Skeletal muscle satellite cell (primary cell): ENCODE data around the gene ZBTB38. TPM values are rescaled to one million over a fixed set of nuclear protein-coding genes. Genes with fewer than 3 reads are reported as not detected.

Experiments
- H3K27me3 ChIP-seq: 2 replicates; pipeline ENCODE4 v1.7.0; 2013; ENCODE audit warnings: low read length; ENCODE audit not compliant: control insufficient read depth, insufficient read depth
- H3K36me3 ChIP-seq: 2 replicates; pipeline ENCODE4 v1.7.0; 2013; ENCODE audit warnings: mild to moderate bottlenecking, control low read depth, low read length; ENCODE audit not compliant: insufficient read depth
- H3K4me1 ChIP-seq: 2 replicates; pipeline ENCODE4 v1.7.0; 2013; ENCODE audit warnings: low read length; ENCODE audit not compliant: control insufficient read depth, insufficient read depth
- H3K4me2 ChIP-seq: 2 replicates; pipeline ENCODE4 v1.7.0; 2013; ENCODE audit warnings: mild to moderate bottlenecking, low read length
- H3K4me3 ChIP-seq: 2 replicates; pipeline ENCODE4 v1.7.0; 2013; ENCODE audit warnings: low read length
- H3K9ac ChIP-seq: 2 replicates; pipeline ENCODE4 v1.7.0; 2013; ENCODE audit warnings: mild to moderate bottlenecking, low read depth, low read length, moderate library complexity
- H3K9me3 ChIP-seq: replicated peaks from 2 replicates; pipeline ENCODE4 v1.7.0; 2013; ENCODE audit warnings: mild to moderate bottlenecking, control low read depth, low read length
- total RNA-seq: library from RNA; depleted of rRNA; stranded (reverse); fragments of >200 nt; gene quantifications from 2 replicates; pipeline ENCODE4 v1.2.3, GENCODE V29; 2012; rRNA removed

The ZBTB38 gene, protein sequence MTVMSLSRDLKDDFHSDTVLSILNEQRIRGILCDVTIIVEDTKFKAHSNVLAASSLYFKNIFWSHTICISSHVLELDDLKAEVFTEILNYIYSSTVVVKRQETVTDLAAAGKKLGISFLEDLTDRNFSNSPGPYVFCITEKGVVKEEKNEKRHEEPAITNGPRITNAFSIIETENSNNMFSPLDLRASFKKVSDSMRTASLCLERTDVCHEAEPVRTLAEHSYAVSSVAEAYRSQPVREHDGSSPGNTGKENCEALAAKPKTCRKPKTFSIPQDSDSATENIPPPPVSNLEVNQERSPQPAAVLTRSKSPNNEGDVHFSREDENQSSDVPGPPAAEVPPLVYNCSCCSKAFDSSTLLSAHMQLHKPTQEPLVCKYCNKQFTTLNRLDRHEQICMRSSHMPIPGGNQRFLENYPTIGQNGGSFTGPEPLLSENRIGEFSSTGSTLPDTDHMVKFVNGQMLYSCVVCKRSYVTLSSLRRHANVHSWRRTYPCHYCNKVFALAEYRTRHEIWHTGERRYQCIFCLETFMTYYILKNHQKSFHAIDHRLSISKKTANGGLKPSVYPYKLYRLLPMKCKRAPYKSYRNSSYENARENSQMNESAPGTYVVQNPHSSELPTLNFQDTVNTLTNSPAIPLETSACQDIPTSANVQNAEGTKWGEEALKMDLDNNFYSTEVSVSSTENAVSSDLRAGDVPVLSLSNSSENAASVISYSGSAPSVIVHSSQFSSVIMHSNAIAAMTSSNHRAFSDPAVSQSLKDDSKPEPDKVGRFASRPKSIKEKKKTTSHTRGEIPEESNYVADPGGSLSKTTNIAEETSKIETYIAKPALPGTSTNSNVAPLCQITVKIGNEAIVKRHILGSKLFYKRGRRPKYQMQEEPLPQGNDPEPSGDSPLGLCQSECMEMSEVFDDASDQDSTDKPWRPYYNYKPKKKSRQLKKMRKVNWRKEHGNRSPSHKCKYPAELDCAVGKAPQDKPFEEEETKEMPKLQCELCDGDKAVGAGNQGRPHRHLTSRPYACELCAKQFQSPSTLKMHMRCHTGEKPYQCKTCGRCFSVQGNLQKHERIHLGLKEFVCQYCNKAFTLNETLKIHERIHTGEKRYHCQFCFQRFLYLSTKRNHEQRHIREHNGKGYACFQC (N-terminal part only)
- 73.2 and 78.1 TPM in 2 replicates for total RNA-seq

DNA sequence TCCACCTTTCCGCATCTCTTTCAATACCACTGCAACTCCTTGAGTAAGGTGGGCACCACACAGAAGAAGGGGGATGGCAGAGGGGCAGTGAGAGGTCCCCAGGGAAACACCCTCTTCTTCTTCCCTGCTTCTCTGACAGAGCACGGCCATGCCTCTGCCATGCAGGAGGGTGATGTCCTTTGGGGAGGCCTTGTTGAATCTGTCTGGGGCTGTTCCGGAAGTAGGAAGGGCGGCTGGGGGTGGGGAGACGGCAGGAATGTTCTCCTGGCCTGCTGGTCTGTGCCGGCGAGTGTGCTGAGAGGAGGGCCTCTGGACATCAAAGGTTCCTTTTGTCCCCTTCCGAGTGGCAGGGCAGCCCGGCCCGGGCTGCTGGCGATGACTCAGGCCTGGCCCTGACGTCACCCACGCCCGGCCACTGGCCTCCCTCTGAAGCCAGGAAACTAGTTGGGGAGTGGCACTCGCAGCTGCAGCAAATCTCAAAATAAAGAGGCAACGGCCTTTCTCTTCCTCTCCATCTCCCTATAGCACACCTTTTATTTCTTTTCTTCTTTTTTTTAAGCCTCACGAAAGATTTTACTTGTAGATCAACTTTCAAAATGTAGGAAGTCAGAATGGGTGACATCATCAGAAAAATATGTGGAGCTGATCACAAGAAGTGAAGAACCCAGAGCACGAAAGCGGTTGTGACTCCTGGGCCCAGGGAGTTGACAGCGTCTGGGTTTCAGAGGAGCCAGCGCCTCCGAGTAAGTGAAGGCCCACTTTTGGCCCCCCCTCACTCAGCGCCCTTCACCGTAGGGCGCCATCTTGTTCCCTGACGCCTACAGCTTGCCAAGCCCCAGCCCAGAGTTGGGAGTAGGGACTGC, at the start of gene ZBTB38:
Gene ZBTB38 (plus strand): TSS at position 443 of the 863 bp plus-strand sequence. CDS start 73,885 bp downstream, outside the sequence.
- Histone ChIP-seq H3K4me3 (peak within 1 kb of the TSS; percentile 57), H3K9ac (peak within 1 kb of the TSS; percentile 91), H3K9me3 (no peaks in the 10 kb centered on the region), H3K4me1 (peaks cover 56% of the 10 kb centered on the region), H3K4me2 (peak within 1 kb of the TSS; percentile 74), H3K36me3 (peaks cover 12% of the 10 kb centered on the region), H3K27me3 (no peaks in the 10 kb centered on the region)

DNA sequence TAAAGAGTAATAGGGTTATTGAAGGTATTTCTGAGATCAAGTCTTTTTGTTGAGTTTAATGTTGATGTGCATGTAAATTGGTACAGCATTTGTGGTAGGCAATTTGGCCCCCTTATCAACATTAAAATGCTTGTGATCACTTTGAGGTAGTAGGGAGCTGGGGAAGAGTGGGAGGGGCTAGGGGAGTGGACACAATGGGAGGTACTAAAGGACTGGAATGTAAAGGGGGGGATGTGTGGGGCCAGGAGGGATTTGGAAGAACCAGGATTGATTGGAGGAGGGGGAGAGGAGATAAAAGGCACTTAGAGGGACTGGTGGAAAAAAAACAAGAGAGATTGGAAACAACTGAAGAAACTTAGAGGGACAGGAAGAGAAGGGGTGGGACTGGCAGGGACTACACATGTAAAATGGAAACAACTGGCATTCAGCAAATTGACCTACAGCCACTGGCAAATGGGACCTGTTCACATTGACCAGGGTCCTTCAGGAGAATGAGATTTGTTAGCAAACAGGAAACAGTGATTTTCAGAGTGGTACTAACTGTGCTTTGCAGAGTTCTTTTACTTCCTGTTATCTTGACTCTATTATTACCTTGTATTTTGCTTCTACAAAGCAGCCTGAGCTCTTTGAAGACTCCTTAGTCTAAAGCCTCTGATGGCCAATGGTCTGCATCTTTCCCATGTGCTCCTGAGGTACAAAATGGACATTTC, 47.8 kb upstream of the ZBTB38 start:
- Histone ChIP-seq H3K9ac (no peak overlapping the region), H3K4me1 (peaks cover 12% of the 10 kb centered on the region), H3K9me3 (no peaks in the 10 kb centered on the region), H3K4me3 (no peak overlapping the region), H3K36me3 (no peaks in the 10 kb centered on the region), H3K4me2 (no peak overlapping the region), H3K27me3 (no peaks in the 10 kb centered on the region)

DNA sequence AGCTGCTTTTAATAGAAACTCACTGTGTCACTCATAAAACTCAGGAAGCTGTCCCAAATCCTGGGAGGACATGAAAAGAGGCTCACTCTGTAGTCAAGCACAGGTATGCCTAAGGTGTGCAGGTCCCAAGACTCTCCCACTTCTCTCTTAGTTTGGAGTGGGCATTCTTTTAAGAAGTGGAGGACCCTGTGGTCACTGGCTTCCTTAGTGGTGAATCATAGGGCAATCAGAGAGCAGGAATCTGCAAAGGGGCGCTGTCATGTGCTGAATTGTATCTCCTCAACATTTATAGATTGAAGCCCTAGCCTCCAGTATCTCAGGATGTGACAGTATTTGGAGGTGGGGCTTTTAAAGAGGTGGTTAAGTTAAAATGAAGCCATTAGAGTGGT, 47.2 kb upstream of the ZBTB38 start:
- Histone ChIP-seq H3K27me3 (no peaks in the 10 kb centered on the region), H3K36me3 (no peaks in the 10 kb centered on the region), H3K9ac (no peak overlapping the region), H3K4me3 (no peak overlapping the region), H3K4me2 (no peak overlapping the region), H3K9me3 (no peaks in the 10 kb centered on the region), H3K4me1 (peaks cover 12% of the 10 kb centered on the region)

DNA sequence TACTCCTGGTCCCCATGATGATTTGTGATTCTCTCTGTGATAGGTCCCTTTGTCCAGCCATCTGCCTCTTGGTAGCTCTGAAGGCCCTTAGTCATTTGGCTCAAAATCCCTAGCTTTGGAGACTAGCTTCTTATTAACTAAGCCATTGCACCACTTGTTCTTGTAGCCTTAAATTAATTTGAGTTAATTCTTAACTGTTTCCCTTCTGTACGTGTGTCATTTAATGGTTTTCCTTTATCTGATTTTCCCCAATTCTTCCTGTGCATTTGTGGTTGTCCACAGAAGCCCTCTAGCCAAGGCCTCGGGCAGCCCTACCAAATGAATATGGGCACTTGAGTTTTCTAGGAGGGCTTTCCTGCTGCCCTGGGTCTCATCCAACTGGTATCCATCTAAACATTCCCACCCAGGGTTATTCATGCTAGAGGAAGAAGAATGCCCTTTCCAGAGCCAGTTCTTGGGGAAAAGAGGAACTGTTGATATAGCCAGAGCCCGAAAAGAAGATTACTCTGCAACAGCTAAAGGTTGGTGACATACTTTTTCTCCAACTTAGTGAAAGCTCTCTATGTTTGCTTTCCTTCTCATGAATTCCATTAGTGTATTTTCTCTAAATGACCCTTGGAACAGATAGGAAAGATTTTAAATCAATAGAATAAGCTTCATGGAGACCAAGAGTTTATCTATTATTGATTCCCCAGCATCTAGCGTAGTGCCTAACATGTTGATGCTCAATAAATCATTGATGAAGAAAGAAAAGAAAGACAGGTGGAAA, 44.2 kb upstream of the ZBTB38 start:
- Histone ChIP-seq H3K9me3 (no peaks in the 10 kb centered on the region), H3K9ac (no peak overlapping the region), H3K4me3 (no peak overlapping the region), H3K36me3 (no peaks in the 10 kb centered on the region), H3K4me1 (peaks cover 12% of the 10 kb centered on the region), H3K27me3 (no peaks in the 10 kb centered on the region), H3K4me2 (no peak overlapping the region)

DNA sequence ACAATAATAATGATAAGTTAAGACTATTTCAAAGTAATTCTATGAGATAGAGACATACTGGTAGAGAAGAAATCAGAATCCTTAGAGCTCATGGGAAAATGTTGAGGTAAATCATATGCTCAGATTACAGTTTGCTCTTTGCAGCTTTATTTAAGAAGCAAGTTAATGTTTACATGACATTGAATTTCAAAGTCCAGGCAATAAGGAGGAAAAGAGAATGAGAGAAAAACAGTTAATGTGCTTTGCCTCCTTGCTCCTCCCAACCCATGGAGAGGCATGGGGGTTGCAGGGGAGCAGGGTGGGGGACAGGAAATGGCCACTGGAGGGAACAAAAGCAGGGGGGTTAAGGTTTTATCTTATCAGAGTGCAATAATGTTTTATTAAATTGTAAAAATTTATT, 42.2 kb upstream of the ZBTB38 start:
- Histone ChIP-seq H3K4me2 (no peak overlapping the region), H3K9ac (no peak overlapping the region), H3K9me3 (no peaks in the 10 kb centered on the region), H3K27me3 (no peaks in the 10 kb centered on the region), H3K36me3 (no peaks in the 10 kb centered on the region), H3K4me3 (no peak overlapping the region), H3K4me1 (peaks cover 11% of the 10 kb centered on the region)

DNA sequence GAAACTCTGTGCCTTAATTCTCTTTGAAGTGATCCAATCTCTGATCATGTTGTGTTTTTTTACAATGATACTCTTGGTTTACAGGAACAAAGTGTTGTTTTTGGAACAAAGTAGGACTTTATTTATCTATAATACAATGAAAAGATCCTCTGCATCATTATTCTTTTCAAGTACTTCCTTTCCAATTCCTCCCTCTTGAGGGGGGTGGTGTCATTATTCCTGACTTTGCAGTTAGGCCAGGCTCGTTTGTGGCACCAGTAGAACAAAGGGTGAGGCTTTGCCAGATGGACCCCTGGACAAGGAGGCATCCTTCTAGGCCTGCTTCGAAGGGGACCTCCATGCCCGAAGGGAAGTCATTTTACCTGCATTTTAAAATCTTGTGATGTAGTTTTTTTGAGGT, 41.7 kb upstream of the ZBTB38 start:
- no peak overlapping the region for H3K4me3 ChIP-seq
- H3K36me3 ChIP-seq = no peaks in the 10 kb centered on the region
- H3K9me3 ChIP-seq = no peaks in the 10 kb centered on the region
- H3K27me3 ChIP-seq = no peaks in the 10 kb centered on the region
- peaks cover 11% of the 10 kb centered on the region for H3K4me1 ChIP-seq
- H3K9ac ChIP-seq = no peak overlapping the region
- H3K4me2 ChIP-seq = no peak overlapping the region

DNA sequence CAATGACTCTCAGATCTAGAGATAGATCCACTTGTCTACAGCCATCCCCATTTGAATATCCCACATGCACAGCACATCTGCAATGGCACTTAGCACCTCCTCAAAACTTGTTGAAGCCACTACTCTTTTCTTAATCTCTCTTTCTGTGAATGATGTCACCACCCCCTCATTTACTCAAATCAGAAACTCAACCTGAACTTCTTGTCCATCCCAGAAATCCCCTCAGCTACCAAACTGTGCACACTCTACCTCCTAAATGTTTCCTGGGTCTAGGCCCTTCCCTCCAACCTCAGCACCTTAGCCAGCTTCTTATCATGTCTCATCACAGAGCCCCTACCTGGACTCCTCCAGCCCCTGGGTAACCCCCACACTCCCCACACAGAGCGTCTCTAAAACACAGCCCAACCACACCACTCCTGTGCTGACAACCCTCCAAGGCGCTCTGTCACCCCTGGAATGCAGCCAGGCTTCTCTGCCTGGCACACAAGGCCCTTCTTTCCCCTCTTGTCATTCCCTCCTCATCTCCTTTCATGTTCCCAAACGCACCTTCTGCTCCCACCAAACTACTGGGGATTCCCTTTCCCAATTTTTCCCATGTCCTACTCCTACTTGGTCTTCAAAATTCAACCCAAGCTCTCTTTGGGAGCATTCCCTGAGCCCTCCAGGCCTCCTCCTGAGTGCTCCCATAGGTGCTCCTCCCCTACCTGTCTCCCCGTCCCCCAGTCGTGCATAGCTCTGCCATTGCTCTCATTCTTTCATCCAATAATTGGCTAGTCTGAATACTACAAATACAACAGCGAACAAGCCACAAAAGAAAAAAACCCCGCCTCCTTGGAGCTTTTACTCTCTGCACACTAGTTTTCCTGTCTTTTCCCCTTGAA, 39.8 kb upstream of the ZBTB38 start:
- Histone ChIP-seq H3K9ac (no peak overlapping the region), H3K4me2 (no peak overlapping the region), H3K36me3 (no peaks in the 10 kb centered on the region), H3K4me1 (peaks cover 29% of the 10 kb centered on the region), H3K4me3 (no peak overlapping the region), H3K27me3 (no peaks in the 10 kb centered on the region), H3K9me3 (no peaks in the 10 kb centered on the region)

DNA sequence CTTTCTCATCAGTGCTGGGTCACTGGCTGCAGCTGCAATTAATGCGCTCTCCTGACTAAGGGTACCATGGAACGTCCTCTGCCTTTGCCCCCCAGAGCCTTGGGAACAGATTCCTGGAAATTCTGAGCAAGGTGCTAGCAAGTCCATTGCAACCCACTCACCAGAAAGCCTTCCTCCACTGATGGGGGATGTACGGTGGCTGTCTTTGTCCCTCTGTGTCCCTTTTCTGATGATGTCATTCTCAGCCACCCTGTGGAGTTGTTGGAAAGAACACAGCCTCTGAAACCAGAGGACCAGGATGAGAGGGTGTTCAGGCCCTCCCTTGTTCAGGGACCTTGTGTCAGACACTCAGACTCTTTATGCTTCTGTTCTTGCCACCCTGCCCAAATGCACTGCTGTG, 38.1 kb upstream of the ZBTB38 start:
- Histone ChIP-seq H3K4me3 (no peak overlapping the region), H3K4me1 (peaks cover 36% of the 10 kb centered on the region), H3K4me2 (no peak overlapping the region), H3K9me3 (no peaks in the 10 kb centered on the region), H3K27me3 (no peaks in the 10 kb centered on the region), H3K36me3 (no peaks in the 10 kb centered on the region), H3K9ac (no peak overlapping the region)

DNA sequence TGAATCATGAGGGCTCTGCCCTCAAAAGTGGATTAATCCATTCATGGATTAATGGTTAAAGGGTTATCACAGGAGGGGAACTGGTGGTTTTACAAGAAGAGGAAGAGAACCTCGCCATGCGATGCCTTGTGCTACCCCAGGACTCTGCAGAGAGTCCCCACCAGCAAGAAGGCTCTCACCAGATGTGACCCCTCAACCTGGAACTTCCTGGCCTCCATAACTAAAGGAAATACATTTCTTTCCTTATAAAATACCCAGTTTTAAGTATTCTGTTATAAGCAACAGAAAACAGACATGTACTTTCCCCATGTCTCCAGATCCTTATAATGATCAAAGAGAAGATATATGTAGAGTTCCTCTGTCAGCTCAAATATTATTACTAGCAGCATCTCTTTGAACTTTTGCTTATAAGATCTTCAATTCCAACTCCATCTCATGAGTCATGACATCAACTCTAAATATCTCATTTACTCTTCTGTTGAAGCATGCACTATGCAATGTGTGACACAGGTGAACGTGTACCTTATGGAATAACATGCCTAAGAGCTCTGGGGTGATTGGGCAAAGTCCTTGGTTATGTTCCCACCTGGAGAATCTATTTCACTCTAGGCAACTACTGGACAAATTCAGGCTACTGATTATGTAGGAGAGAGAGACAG, 37.5 kb upstream of the ZBTB38 start:
- Histone ChIP-seq H3K9me3 (no peaks in the 10 kb centered on the region), H3K4me1 (peaks cover 42% of the 10 kb centered on the region), H3K36me3 (no peaks in the 10 kb centered on the region), H3K4me3 (no peak overlapping the region), H3K27me3 (no peaks in the 10 kb centered on the region), H3K9ac (peak overlapping the region; percentile 5), H3K4me2 (peak overlapping the region; percentile 36)
